ENCODE results near the gene JMJD4. TPM values are rescaled to one million over a fixed set of nuclear protein-coding genes. Genes with fewer than 3 reads are reported as not detected.
A peak's percentile ranks its signal among the peaks of the same experiment; 100 is the strongest.

Gene JMJD4, protein sequence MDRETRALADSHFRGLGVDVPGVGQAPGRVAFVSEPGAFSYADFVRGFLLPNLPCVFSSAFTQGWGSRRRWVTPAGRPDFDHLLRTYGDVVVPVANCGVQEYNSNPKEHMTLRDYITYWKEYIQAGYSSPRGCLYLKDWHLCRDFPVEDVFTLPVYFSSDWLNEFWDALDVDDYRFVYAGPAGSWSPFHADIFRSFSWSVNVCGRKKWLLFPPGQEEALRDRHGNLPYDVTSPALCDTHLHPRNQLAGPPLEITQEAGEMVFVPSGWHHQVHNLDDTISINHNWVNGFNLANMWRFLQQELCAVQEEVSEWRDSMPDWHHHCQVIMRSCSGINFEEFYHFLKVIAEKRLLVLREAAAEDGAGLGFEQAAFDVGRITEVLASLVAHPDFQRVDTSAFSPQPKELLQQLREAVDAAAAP
- total RNA-seq, result 25.4 and 40.2 TPM in 2 replicates
- polyA plus RNA-seq (2012), result 25.1 TPM

- peak; percentile 93 for DNase-seq (ENCODE audit: low read depth)
Observed at GRCh38 chr1:227734856-227735538, at the start of gene JMJD4, which contains the start of gene SNAP47. Gene JMJD4, minus strand, starts transcription at chr1:227735302. Its CDS starts 29 bp downstream, at chr1:227735273. Gene SNAP47, plus strand, starts transcription at chr1:227735435. Its CDS starts 12,302 bp downstream, at chr1:227747737.

DNA sequence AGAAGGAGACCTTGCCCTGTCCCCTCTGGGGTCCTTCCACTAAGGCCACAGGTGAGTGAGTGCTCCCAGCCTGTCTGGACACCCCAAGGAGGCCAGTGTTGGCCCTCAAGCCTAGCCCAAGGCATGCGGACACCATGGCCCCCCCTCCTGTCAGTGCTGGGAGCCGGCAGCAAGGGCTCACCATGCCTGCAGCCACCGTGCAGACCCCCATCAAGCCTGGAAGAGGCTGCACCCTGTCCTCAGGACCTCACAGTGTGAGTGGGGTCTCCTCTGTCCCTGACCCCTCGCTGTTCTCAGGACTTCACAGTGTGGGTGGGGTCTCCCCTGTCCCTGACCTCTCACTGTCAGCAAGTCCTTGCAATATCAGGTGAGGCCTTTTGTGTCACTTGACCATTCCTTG lies 47.1 kb upstream of the JMJD4 start:
- DNase-seq (ENCODE audit: low read depth), result no peak

- no peak for DNase-seq (ENCODE audit: low read depth)
Observed at GRCh38 chr1:227781314-227781930, 46.3 kb upstream of the JMJD4 start.

GRCh38 chr1:227780101-227781044 lies 45.3 kb upstream of the JMJD4 start:
- DNase-seq (ENCODE audit: low read depth), result peak; percentile 41

DNA sequence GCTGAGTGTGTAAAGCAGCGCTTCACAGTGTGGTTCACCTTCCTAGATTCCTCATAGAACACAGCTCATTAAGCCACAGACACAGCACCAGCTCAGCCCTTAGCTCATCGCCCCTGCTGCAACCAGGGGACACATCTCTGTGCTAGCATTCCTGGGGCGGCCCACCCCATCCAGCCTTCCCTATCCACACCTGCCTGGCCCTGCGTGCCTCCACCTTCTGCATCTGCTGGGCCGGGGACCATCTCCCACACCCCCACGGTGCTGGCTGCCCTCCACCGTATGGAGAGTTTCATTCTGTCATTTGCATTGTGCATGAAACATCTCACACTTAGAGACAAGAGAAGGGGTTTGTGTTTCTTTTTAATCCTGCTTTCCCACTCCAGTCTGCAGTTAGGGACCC lies 44.6 kb upstream of the JMJD4 start:
- no peak for DNase-seq (ENCODE audit: low read depth)

DNA sequence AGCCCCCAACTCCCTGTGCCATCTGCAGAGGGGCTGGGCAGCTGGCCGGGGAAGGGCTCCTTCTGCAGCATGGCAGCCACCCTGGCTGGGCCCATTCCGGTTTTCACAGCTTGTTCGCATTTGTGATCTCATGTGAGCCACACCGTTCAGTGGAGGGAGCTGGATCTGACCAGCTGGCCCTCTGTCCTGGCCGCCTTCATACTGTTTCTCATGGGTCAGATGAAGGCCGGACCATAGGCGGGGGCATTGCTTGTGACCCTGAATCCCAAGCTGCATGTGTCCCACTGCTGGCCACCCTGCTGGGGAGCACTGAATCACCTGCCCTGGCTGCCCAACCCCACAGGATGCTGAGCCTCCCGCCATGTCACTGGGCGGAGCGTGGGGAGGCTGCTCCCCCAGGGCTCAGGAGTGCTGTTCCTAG lies 43.9 kb upstream of the JMJD4 start:
- no peak for DNase-seq (ENCODE audit: low read depth)

DNA sequence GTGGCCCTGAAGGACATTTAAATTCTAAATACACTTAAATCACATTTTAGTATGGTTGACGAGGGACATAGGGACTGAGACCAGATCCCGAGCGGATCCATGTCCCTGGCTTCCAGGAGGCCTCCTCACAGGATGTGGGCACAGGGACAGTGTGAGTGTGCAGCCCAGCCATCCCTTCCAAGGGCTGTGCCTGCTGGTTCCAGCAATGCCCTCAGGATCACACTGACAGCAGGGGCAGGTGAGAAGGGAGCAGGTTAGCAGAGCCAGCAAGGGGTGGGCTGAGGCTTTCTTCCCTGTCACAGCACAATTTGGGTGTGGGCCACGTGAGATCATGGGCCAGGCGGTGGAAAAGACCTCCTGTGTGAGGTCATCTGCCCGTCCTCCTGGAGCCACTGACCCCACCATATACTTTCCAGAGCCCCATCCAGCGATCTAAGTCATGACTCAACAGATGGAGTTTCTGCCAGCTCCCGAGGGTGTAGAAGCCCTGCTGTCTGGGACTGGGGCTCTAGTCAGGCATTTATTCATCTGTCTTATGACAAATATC lies 43.4 kb upstream of the JMJD4 start:
- peak; percentile 61 for DNase-seq (ENCODE audit: low read depth)

- DNase-seq (ENCODE audit: low read depth), result no peak
Observed at GRCh38 chr1:227777646-227778045, 42.5 kb upstream of the JMJD4 start.

- no peak for DNase-seq (ENCODE audit: low read depth)
Observed at GRCh38 chr1:227777156-227777555, 42.1 kb upstream of the JMJD4 start.

GRCh38 chr1:227776331-227776771 lies 41.2 kb upstream of the JMJD4 start:
- peak; percentile 97 for DNase-seq (ENCODE audit: low read depth)

DNA sequence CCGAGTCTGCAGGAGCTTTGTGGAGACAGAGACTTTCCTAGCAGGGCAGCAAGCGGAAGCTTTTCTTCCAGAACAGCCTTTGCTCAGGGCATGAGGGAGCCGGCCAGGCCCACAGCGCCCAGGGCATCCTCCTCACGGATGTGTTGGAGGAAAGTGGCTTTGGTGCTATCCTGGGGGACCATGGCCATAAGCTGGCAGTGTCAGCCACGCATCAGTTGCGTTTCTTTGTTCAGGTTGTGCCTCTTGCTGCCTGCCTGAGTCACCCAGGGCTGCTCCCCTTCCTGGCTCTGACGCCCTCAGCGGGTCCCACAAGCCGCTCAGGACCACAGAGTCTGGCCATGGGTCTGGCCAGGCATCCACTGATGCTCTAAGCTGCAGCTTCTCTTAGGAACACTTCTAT lies 40.7 kb upstream of the JMJD4 start:
- DNase-seq (ENCODE audit: low read depth), result peak; percentile 62

DNA sequence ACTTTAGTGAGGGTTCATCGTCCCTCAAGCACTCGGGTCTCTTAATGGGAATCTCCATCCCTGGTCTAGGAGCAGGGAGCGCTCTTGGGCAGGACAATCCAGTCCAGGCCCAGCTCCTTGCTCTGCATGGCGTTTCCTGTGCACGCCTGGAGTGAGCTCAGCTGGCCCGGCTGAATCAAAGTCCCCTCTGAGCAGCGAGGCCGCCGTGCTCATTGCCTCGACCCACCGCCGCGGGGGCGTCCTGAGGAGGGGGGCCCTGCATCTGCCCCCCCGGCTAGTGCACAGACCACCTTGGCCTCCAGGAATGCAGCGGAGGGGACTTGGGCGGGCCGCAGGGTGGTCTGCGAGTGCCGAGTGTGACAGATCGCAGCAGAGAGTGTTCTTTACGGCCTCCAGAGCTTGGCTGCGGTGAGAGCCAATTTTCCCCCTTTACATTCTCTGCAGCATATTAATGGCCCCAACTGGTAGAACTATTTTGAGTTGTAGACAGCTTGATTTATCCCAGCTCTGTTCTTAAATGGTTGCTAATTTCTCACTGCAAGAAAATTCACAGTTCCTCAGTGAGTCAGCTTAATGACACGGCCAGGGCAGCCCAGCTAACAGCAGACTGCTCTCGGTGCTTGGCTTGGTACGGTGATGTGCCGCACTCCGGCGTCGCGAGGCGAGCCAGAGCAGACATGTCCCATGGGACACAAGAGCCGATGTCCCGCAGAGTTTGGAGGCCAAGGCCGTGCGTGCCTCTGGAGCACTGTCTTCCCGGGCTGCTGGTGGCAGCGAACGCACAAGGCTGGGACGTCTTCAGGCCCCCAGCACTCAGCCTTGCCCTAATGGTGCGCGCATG lies 39.9 kb upstream of the JMJD4 start:
- peak; percentile 72 for DNase-seq (ENCODE audit: low read depth)

DNA sequence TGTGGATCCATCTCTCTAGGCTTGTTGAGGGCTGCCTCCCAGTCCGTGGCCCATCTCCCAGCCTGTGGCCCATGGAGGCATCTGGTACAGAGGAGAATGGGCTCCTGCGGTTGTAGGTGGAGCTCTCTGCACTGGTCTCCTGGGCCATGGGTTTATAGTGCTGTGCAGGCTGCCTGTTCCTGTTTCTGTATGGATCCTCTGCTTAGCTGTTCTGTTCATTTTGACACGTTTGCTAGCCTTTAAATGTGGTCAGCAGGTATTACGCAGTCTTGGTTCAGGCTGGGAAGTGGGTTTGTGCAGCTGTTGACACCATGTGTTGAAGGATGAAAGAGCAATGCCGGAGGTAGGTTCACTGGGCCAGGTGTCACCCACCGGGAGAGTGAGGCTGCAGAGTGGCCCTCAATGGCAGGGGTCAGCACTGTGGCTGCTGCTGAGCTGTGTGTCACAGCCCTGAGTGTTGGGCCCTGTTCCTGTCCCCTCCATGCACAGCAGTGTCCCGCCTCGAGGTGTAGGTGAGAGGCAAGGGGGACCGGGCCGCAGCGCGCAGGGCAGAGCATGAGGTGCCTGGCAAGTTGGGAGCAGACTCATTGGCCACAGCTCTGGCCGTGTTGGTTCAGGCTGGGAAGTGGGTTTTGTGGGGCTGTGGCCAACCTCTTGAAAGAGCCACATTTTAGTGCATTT lies 39.1 kb upstream of the JMJD4 start:
- DNase-seq (ENCODE audit: low read depth), result peak; percentile 78

DNA sequence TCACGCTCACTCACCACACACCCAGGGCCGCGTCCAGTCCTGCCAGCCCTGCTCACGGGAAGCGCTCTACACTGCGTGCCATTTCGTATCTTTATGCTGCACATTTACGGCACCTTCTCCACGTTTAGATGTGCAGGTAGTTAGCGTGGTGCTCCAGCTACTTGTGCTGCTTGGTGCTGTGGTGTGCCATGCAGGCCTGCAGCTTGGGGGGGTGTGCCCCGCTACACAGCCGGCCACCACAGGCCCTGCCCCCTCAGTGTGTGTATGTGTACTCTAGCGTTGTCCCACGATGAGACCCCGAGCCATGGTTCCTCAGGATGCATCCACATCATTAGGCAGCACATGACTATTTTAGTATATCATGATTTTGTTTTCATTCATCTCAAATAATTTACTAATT lies 38.5 kb upstream of the JMJD4 start:
- no peak for DNase-seq (ENCODE audit: low read depth)

GRCh38 chr1:227771771-227772170 lies 36.7 kb upstream of the JMJD4 start:
- DNase-seq (ENCODE audit: low read depth), result no peak

GRCh38 chr1:227771326-227771725 lies 36.2 kb upstream of the JMJD4 start:
- no peak for DNase-seq (ENCODE audit: low read depth)

DNA sequence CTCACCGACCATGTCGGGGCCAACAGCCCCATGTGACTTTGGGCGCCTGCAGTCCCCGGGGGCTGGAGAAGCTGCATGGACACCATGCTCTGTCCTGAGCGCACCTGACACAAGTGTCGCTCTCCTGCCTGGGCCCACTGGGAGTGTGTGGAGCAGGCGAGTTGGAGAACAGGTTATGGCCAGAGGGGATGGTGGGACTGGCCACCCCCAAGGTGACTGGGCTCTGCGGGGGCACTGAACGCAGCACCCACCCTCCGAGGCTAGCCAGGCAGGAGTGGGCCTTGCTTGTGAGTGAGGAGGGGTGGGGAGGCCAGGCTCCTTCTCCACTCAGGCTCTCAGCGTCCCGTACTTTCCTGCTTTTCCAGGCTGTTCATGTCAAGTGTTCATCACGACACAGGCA lies 35.7 kb upstream of the JMJD4 start:
- DNase-seq (ENCODE audit: low read depth), result no peak

DNA sequence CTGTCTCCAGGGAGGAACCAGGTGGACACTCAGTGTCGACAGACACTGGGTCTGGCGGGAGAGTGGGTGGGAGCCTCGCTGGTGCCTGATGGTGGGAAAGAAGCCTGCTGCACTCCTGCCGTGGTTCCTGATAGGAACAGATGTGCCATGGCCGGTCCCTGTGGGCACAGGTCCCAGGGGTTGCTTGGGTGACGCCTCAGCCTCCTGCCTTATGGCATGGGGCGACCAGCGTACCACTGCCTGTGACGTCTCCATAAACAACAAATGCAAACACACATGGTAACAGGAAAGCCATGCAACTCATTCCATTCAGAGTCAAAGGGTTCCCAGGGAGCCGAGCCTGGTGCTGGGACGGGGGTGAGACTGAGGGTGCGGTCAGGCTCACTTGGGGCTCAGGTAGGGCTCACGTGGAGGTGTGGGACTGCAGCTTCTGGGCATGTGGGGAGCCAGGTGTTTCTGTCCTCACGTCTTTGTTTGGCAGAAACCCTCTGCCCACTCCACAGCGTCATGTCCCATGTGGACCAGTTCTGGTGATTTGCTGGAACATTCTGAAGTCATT lies 34.9 kb upstream of the JMJD4 start:
- DNase-seq (ENCODE audit: low read depth), result no peak

Measured in myocyte (in vitro differentiated cells).